Ramos (cell line): ENCODE data around the gene COMMD7.

Experiments
- in situ Hi-C: fragments of 300-500 bp; cut with MboI; formaldehyde crosslinking; loops from one replicate; pipeline ENCODE4 v1.14.3; 2022; ENCODE audit warnings: low sequenced_read_pairs; ENCODE audit not compliant: unreplicated experiment

The COMMD7 gene

GRCh38 chr20:32743237-32744112, at the start of gene COMMD7:
Gene COMMD7, minus strand, starts transcription at chr20:32743467. Its CDS starts 76 bp downstream, at chr20:32743391.
- in situ Hi-C loops, result no loop called here

- in situ Hi-C loops, result loop anchor here (25.0 kb wide), 1 partner anchor 281 kb away; no protein-coding TSS in a partner anchor
Observed at GRCh38 chr20:32792731-32793458, 49.6 kb upstream of the COMMD7 start.

- in situ Hi-C loops, result loop anchor here (25.0 kb wide), 1 partner anchor 280 kb away; no protein-coding TSS in a partner anchor
Observed at GRCh38 chr20:32792316-32792715, 49.0 kb upstream of the COMMD7 start.

GRCh38 chr20:32790751-32791057, 47.4 kb upstream of the COMMD7 start:
- in situ Hi-C loops, result loop anchor here (25.0 kb wide), 1 partner anchor 278 kb away; no protein-coding TSS in a partner anchor

GRCh38 chr20:32789896-32790750, 46.9 kb upstream of the COMMD7 start:
- in situ Hi-C loops, result loop anchor here (25.0 kb wide), 1 partner anchor 278 kb away; no protein-coding TSS in a partner anchor

- in situ Hi-C loops, result loop anchor here (25.0 kb wide), 1 partner anchor 275 kb away; no protein-coding TSS in a partner anchor
Observed at GRCh38 chr20:32787168-32787567, 43.9 kb upstream of the COMMD7 start.

- in situ Hi-C loops, result loop anchor here (25.0 kb wide), 1 partner anchor 274 kb away; no protein-coding TSS in a partner anchor
Observed at GRCh38 chr20:32786059-32786760, 42.9 kb upstream of the COMMD7 start.

GRCh38 chr20:32784369-32785080, 41.3 kb upstream of the COMMD7 start:
- in situ Hi-C loops, result loop anchor here (5.0 to 25.0 kb wide), 2 partner anchors 107 to 272 kb away; no protein-coding TSS in a partner anchor

GRCh38 chr20:32780749-32781655, 37.7 kb upstream of the COMMD7 start:
- in situ Hi-C loops, result loop anchor here (5.0 to 25.0 kb wide), 2 partner anchors 104 to 269 kb away; no protein-coding TSS in a partner anchor

GRCh38 chr20:32780278-32780677, 37.0 kb upstream of the COMMD7 start:
- in situ Hi-C loops, result loop anchor here (5.0 to 25.0 kb wide), 2 partner anchors 103 to 268 kb away; no protein-coding TSS in a partner anchor

GRCh38 chr20:32779500-32780211, 36.4 kb upstream of the COMMD7 start:
- in situ Hi-C loops, result loop anchor here (5.0 to 25.0 kb wide), 2 partner anchors 102 to 267 kb away; no protein-coding TSS in a partner anchor

GRCh38 chr20:32777177-32777956, 34.1 kb upstream of the COMMD7 start:
- in situ Hi-C loops, result loop anchor here (25.0 kb wide), 1 partner anchor 265 kb away; no protein-coding TSS in a partner anchor

- in situ Hi-C loops, result loop anchor here (25.0 kb wide), 1 partner anchor 263 kb away; no protein-coding TSS in a partner anchor
Observed at GRCh38 chr20:32775336-32775991, 32.2 kb upstream of the COMMD7 start.

- in situ Hi-C loops, result no loop called here
Observed at GRCh38 chr20:32773855-32774254, 30.6 kb upstream of the COMMD7 start.

- in situ Hi-C loops, result no loop called here
Observed at GRCh38 chr20:32773223-32773622, 30.0 kb upstream of the COMMD7 start.
